K562 (cell line): ENCODE results near the gene AHNAK. TPM values are rescaled to one million over a fixed set of nuclear protein-coding genes. Genes with fewer than 3 reads are reported as not detected.
A peak's percentile ranks its signal among the peaks of the same experiment; 100 is the strongest.

Source experiments
- ATAC-seq: fragments of 200-7000 bp; cut with Tn5 transposase; 3 replicates; pipeline ENCODE4 v1.9.1; 2020; ENCODE audit warnings: moderate library complexity
- BruUV-seq: library from RNA; stranded (reverse); fragments of 400-500 nt; replicated peaks from 2 replicates; lab custom pipeline; 2021; lab: Mats Ljungman, UMichigan
- CTCF ChIA-PET: fragments of 300-600 bp; formaldehyde crosslinking; extraction: SDS; loops from one replicate; lab custom pipeline; 2021; ENCODE audit warnings: low intra/inter-chr PET ratio; lab: Yijun Ruan, JAX
- POLR2A ChIA-PET: fragments of 300-600, 350-650 bp; sonication (Branson Sonifier 250); formaldehyde crosslinking; extraction: SDS; loops from one replicate; lab custom pipeline; 2021; ENCODE audit warnings: antibody characterized with exemption, inconsistent platforms; lab: Yijun Ruan, JAX
- DNase-seq, 4 experiments: peaks; one replicate each; pipeline versions ENCODE4 v3.0.0 to v3.0.0-alpha.2; 2011 to 2018; ENCODE audit warnings: low spot score in 3 of 4, mixed read lengths in 3 of 4; ENCODE audit errors: extremely low read depth in 1 of 4
- FAIRE-seq: peaks from 2 replicates; lab custom pipeline; 2011; peaks lifted over from hg19 to GRCh38; lab: Jason Lieb, UNC
- H2AFZ ChIP-seq: 2 replicates; pipeline ENCODE4 v1.6.0; 2011; ENCODE audit warnings: low read depth, low read length, control low read depth, inconsistent platforms
- H3K27ac ChIP-seq: fragments of 200-600 bp; 3 replicates; pipeline ENCODE4 v1.8.0; 2011; ENCODE audit warnings: low read depth, mild to moderate bottlenecking, control low read depth, inconsistent platforms, low read length, moderate library complexity, mixed read lengths; ENCODE audit errors: extremely low read depth
- H3K27me3 ChIP-seq, 2 experiments: fragments of 300-600 bp in 1 of 2; 2 replicates in 1 of 2; 3 replicates in 1 of 2; pipeline versions ENCODE4 v1.6.0 to v1.8.0; 2011; ENCODE audit warnings: inconsistent platforms in 2 of 2, low read length in 2 of 2, mild to moderate bottlenecking in 1 of 2, mixed read lengths in 1 of 2, moderate library complexity in 1 of 2; ENCODE audit not compliant: control insufficient read depth in 2 of 2, insufficient read depth in 2 of 2
- H3K36me3 ChIP-seq: fragments of 300-600 bp; 3 replicates; pipeline ENCODE4 v1.8.0; 2011; ENCODE audit warnings: mild to moderate bottlenecking, low read length, inconsistent platforms; ENCODE audit not compliant: control insufficient read depth, insufficient read depth
- H3K4me1 ChIP-seq, 2 experiments: fragments of 200-600 bp in 1 of 2; replicated peaks in 1 of 2; 2 replicates in 1 of 2; 3 replicates in 1 of 2; pipeline versions ENCODE4 v1.5.1 to v1.8.0; 2011; ENCODE audit warnings: inconsistent platforms in 2 of 2, low read length in 2 of 2, mild to moderate bottlenecking in 1 of 2, mixed read lengths in 1 of 2, moderate library complexity in 1 of 2; ENCODE audit not compliant: control insufficient read depth in 2 of 2, insufficient read depth in 2 of 2
- H3K4me2 ChIP-seq: 2 replicates; pipeline ENCODE4 v1.6.1; 2011; ENCODE audit warnings: low read length, control low read depth, inconsistent platforms, mixed read lengths; ENCODE audit not compliant: insufficient read depth
- H3K4me3 ChIP-seq: fragments of 200-600 bp; sonication (generic), shearing (Covaris generic); 2 replicates; pipeline ENCODE4 v1.5.1; 2016; ENCODE audit warnings: control low read depth, inconsistent platforms
- H3K79me2 ChIP-seq: fragments of 200-600 bp; 3 replicates; pipeline ENCODE4 v1.8.0; 2011; ENCODE audit warnings: low read length, inconsistent platforms; ENCODE audit not compliant: control insufficient read depth, insufficient read depth
- H3K9ac ChIP-seq, 2 experiments: 2 replicates each; pipeline versions ENCODE4 v1.6.0 to v1.6.1; 2011; ENCODE audit warnings: low read depth in 2 of 2, low read length in 2 of 2, control low read depth in 1 of 2, inconsistent platforms in 1 of 2, mild to moderate bottlenecking in 1 of 2, mixed read lengths in 1 of 2; ENCODE audit not compliant: insufficient read depth in 1 of 2
- H3K9me1 ChIP-seq: one replicate; pipeline ENCODE4 v1.6.0; 2011; ENCODE audit warnings: inconsistent platforms, mild to moderate bottlenecking, low read length, moderate library complexity; ENCODE audit not compliant: control insufficient read depth, insufficient read depth
- H3K9me3 ChIP-seq: replicated peaks from 2 replicates; pipeline ENCODE4 v1.5.1; 2011; ENCODE audit warnings: low read depth, low read length, inconsistent platforms; ENCODE audit not compliant: control insufficient read depth, insufficient read depth
- H4K20me1 ChIP-seq: replicated peaks from 2 replicates; pipeline ENCODE4 v1.6.1; 2011; ENCODE audit warnings: low read length, inconsistent platforms, mixed read lengths; ENCODE audit not compliant: control insufficient read depth, insufficient read depth
- GATA2 ChIP-seq: sonication (generic); formaldehyde crosslinking; IDR thresholded peaks from 2 replicates; pipeline ENCODE4 v1.4.0; 2020; ENCODE audit warnings: mild to moderate bottlenecking, missing genetic modification reagents
- WGBS: fragments of 100-300 bp; shearing (Covaris generic); methylation state at CpG from one replicate; pipeline ENCODE4 v1.1.6; 2016; ENCODE audit warnings: low coverage, mixed read lengths; ENCODE audit not compliant: insufficient coverage; ENCODE audit errors: missing lambda C conversion rate; 5-methylcytosine and 5-hydroxymethylcytosine counted together
- in situ Hi-C: fragments of 300-500 bp; cut with MboI; formaldehyde crosslinking; loops from 4 replicates; pipeline ENCODE4 v1.15.0; 2018; ENCODE audit warnings: inconsistent platforms, mixed read lengths
- intact Hi-C: fragments of 100-400 bp; cut with micrococcal nuclease; formaldehyde crosslinking; loops from 2 replicates; pipeline ENCODE4 v1.14.2; 2022
- polyA plus RNA-seq, 8 experiments: library from polyadenylated mRNA; depleted of rRNA in 4 of 8; stranded (reverse) in 5 of 8; unstranded in 3 of 8; fragments of >200 nt; fragmentation: Nextera tagmentation in 2 of 8; fragmentation: Illumina TruSeq in 1 of 8; extraction: Ambion mirVana in 2 of 8; extraction: Trizol in 1 of 8; gene quantifications; 2 replicates each; pipeline versions ENCODE4 v1.2.1 to v1.2.3, GENCODE V29; 2011 to 2014; ENCODE audit warnings: inconsistent platforms in 1 of 8, missing spikeins in 1 of 8
- total RNA-seq, 7 experiments: library from RNA; depleted of rRNA in 6 of 7; stranded (reverse); fragments of >200 nt in 6 of 7; fragmentation: Illumina TruSeq in 2 of 7; extraction: Trizol in 2 of 7; gene quantifications; 2 replicates each; pipeline versions ENCODE4 v1.2.1 to v1.2.3, GENCODE V29; 2011 to 2021; ENCODE audit warnings: low replicate concordance in 1 of 7
- TF ChIP-seq, protein P1 (sequence below): fragments of 250-450 bp; sonication (Bioruptor Pico); IDR thresholded peaks from 2 replicates; pipeline ENCODE4 v1.4.0; 2020; ENCODE audit warnings: mild to moderate bottlenecking, moderate library complexity
- TF ChIP-seq, protein P2 (sequence below), 3 experiments: IDR thresholded peaks in 2 of 3; conservative IDR thresholded peaks in 1 of 3; 2 replicates each; pipeline ENCODE4 v1.5.1; 2011 to 2012; ENCODE audit warnings: low read length in 3 of 3, mild to moderate bottlenecking in 3 of 3, control low read depth in 2 of 3, improper control_type of control experiment in 1 of 3, inconsistent platforms in 1 of 3, low read depth in 1 of 3, mixed read lengths in 1 of 3, moderate library complexity in 1 of 3; ENCODE audit not compliant: insufficient read depth in 2 of 3

AHNAK gene
- total and polyA plus RNA-seq, 9 of the 15 experiments (the other 6 are each of a cell fraction or from before 2014, with no cell fraction given), result 1.5 to 89.7 (median 45.0) TPM

DNA sequence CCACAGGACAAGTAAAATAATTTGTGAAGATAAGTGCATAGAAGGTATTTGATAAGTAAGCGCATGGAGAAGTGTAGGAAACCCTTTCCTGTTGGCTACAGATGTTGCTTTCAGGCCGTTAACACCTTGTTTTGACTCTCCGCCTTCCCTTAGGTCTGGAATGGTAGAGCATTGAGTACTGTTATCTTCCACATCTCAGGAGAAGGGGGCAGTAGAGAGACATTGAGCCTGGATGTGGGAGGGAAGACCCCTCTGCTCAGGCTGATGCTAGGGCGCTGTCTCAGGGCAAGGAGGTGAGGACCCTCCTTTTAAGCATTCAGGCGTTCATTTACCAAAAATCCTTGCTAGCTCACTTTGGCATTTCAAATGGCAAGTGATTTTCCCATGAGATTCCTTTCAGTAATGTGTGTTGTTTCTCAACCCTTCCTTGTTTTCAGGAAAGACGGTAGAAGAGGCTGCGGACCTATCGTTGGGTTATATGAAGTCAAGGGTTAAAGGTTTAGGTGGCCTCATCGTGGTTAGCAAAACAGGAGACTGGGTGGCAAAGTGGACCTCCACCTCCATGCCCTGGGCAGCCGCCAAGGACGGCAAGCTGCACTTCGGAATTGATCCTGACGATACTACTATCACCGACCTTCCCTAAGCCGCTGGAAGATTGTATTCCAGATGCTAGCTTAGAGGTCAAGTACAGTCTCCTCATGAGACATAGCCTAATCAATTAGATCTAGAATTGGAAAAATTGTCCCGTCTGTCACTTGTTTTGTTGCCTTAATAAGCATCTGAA lies 154.8 kb downstream of the AHNAK start:
- no TSS peak for BruUV-seq
- POLR2A ChIA-PET, result interaction anchor here (1.8 to 2.7 kb wide), 2 partner anchors 151 to 273 kb away, joined by 5 to 8 read pairs; partner anchors contain the start of genes C11orf98 and CSKMT
- Histone ChIP-seq H3K4me2 (no peak overlapping the region), H3K4me3 (no peak overlapping the region), H4K20me1 (no peaks in the 10 kb centered on the region), H3K36me3 (no peaks in the 10 kb centered on the region), H3K4me1 (peaks cover 31 to 34% of the 10 kb centered on the region in 2 experiments), H3K79me2 (no peaks in the 10 kb centered on the region), H3K27ac (no peak overlapping the region)
- FAIRE-seq (no peak), DNase-seq (peak in 1 of 4 experiments; percentile 13)
- intact Hi-C loops, result loop anchor here (10.0 kb wide), 1 partner anchor 373 kb away; the partner anchor contains the start of gene POLR2G
- in situ Hi-C loops, result loop anchor here (5.0 to 25.0 kb wide), 4 partner anchors 163 to 620 kb away; partner anchors contain the start of gene SLC22A8
- WGBS, result 79% methylated on average over 16 of the region's 16 CpGs
- peak; percentile 47; the same call in 1 of the 2 replicates for TF ChIP-seq GATA2 (CRISPR knock-in tag)
- TF ChIP-seq, protein P1, sequence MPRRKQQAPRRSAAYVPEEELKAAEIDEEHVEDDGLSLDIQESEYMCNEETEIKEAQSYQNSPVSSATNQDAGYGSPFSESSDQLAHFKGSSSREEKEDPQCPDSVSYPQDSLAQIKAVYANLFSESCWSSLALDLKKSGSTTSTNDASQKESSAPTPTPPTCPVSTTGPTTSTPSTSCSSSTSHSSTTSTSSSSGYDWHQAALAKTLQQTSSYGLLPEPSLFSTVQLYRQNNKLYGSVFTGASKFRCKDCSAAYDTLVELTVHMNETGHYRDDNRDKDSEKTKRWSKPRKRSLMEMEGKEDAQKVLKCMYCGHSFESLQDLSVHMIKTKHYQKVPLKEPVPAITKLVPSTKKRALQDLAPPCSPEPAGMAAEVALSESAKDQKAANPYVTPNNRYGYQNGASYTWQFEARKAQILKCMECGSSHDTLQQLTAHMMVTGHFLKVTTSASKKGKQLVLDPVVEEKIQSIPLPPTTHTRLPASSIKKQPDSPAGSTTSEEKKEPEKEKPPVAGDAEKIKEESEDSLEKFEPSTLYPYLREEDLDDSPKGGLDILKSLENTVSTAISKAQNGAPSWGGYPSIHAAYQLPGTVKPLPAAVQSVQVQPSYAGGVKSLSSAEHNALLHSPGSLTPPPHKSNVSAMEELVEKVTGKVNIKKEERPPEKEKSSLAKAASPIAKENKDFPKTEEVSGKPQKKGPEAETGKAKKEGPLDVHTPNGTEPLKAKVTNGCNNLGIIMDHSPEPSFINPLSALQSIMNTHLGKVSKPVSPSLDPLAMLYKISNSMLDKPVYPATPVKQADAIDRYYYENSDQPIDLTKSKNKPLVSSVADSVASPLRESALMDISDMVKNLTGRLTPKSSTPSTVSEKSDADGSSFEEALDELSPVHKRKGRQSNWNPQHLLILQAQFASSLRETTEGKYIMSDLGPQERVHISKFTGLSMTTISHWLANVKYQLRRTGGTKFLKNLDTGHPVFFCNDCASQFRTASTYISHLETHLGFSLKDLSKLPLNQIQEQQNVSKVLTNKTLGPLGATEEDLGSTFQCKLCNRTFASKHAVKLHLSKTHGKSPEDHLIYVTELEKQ, result no peak
- TF ChIP-seq, protein P2, sequence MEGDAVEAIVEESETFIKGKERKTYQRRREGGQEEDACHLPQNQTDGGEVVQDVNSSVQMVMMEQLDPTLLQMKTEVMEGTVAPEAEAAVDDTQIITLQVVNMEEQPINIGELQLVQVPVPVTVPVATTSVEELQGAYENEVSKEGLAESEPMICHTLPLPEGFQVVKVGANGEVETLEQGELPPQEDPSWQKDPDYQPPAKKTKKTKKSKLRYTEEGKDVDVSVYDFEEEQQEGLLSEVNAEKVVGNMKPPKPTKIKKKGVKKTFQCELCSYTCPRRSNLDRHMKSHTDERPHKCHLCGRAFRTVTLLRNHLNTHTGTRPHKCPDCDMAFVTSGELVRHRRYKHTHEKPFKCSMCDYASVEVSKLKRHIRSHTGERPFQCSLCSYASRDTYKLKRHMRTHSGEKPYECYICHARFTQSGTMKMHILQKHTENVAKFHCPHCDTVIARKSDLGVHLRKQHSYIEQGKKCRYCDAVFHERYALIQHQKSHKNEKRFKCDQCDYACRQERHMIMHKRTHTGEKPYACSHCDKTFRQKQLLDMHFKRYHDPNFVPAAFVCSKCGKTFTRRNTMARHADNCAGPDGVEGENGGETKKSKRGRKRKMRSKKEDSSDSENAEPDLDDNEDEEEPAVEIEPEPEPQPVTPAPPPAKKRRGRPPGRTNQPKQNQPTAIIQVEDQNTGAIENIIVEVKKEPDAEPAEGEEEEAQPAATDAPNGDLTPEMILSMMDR (IDR thresholded peaks at IDR 0.05 in 2 of 3, conservative IDR thresholded peaks at IDR 0.05 in 1 of 3; ENCODE audit: insufficient read depth in 2 of 3, low read depth in 1 of 3, low read length in 3 of 3), result 0 out of 6 replicates have a peak, but pooled peaks of 1 of the 3 experiments have one; percentile 9
- TF ChIP-seq, all 486 proteins: peak for 2
- H3K27me3 ChIP-seq, result no peaks in the 10 kb centered on the region
- no peak for ATAC-seq
- H3K9ac ChIP-seq, result no peak overlapping the region
- CTCF ChIA-PET, result no interaction called here
- H3K9me1 ChIP-seq, result no peaks in the 10 kb centered on the region
- H2AFZ ChIP-seq, result no peak overlapping the region
- no peaks in the 10 kb centered on the region for H3K9me3 ChIP-seq
